DMS 273 (cell line): Measurements from ENCODE around the gene DROSHA.
"Not testable (repeated sequence)": the region's sequence is repeated elsewhere in the genome, so short reads cannot be mapped to it uniquely, and the experiment has no call there.

Source experiments
- DNase-seq: peaks from one replicate; lab custom pipeline; 2025; ENCODE audit not compliant: unreplicated experiment; lab: John Stamatoyannopoulos, UW

DROSHA gene

GRCh38 chr5:31531888-31532547 lies at the start of gene DROSHA, which contains the start of gene C5orf22:
Gene DROSHA, minus strand, starts transcription at chr5:31532093. Its CDS starts 3,034 bp downstream, at chr5:31529059.
Gene C5orf22, plus strand, starts transcription at chr5:31532301. Its CDS starts 92 bp downstream, at chr5:31532393.
- peak; percentile 99 for DNase-seq

GRCh38 chr5:31579558-31579957 lies 47.7 kb upstream of the DROSHA start:
- DNase-seq = no peak

GRCh38 chr5:31577438-31577837 lies 45.5 kb upstream of the DROSHA start:
- DNase-seq = no peak

GRCh38 chr5:31574772-31575171 lies 42.9 kb upstream of the DROSHA start:
- DNase-seq = no peak

GRCh38 chr5:31573494-31574142 lies 41.7 kb upstream of the DROSHA start:
- DNase-seq = no peak

- no peak for DNase-seq
These were observed 37.2 kb upstream of the DROSHA start for GRCh38 chr5:31569068-31569467.

GRCh38 chr5:31568302-31568835 lies 36.5 kb upstream of the DROSHA start:
- no peak for DNase-seq

- not testable (repeated sequence) for DNase-seq
These were observed 34.5 kb upstream of the DROSHA start for GRCh38 chr5:31566362-31566761.

GRCh38 chr5:31563216-31563615 lies 31.3 kb upstream of the DROSHA start:
- DNase-seq = no peak

GRCh38 chr5:31561946-31562345 lies 30.1 kb upstream of the DROSHA start:
- DNase-seq = no peak

- no peak for DNase-seq
These were observed 28.0 kb upstream of the DROSHA start for GRCh38 chr5:31559942-31560341.

GRCh38 chr5:31556461-31556860 lies 24.6 kb upstream of the DROSHA start:
- no peak for DNase-seq

GRCh38 chr5:31554552-31554951 lies 22.7 kb upstream of the DROSHA start:
- DNase-seq = no peak

GRCh38 chr5:31553863-31554262 lies 22.0 kb upstream of the DROSHA start:
- DNase-seq = no peak

- peak; percentile 5 for DNase-seq
These were observed 20.0 kb upstream of the DROSHA start for GRCh38 chr5:31551878-31552277.

GRCh38 chr5:31549114-31549513 lies 17.2 kb upstream of the DROSHA start:
- not testable (repeated sequence) for DNase-seq

- no peak for DNase-seq
These were observed 6.0 kb upstream of the DROSHA start for GRCh38 chr5:31537851-31538250.

GRCh38 chr5:31537349-31537748 lies 5.5 kb upstream of the DROSHA start:
- DNase-seq = no peak

- DNase-seq = no peak
These were observed 5.0 kb upstream of the DROSHA start for GRCh38 chr5:31536873-31537272.

- no peak for DNase-seq
These were observed 2.7 kb upstream of the DROSHA start for GRCh38 chr5:31534527-31535046.

GRCh38 chr5:31531543-31531887 lies 378 bp downstream of the DROSHA start:
- DNase-seq = peak; percentile 64

- no peak for DNase-seq
These were observed 1.2 kb downstream of the DROSHA start for GRCh38 chr5:31530541-31531265.
